ENCODE data around the gene ADIPOR2. TPM values are rescaled to one million over a fixed set of nuclear protein-coding genes. Genes with fewer than 3 reads are reported as not detected.
"Not testable (repeated sequence)": the region's sequence is repeated elsewhere in the genome, so short reads cannot be mapped to it uniquely, and the experiment has no call there.

ADIPOR2 gene
- total and polyA plus RNA-seq, 11 donors: 17.7 to 52.5 (median 36.7) TPM

DNA sequence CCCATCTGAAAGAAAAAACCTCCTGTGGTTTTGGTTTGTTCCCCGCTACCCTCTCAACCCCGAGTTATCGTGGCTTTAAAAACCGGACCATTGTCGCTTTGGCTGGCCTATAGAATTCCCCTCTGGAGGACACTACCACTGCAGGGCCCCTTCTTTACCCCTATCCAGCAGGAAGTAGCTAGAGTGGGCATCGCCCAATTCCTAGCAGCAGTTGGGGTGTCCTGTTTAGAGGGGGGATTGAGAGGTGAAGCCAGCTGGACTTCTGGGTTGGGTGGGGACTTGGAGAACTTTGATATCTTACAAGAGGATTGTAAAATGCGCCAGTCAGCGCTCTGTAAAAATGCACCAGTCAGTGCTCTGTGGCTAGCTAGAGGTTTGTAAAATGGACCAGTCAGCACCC is 24.6 kb downstream of the ADIPOR2 start:
- DNase-seq, H3K27me3 ChIP-seq, ATAC-seq, H3K4me3 ChIP-seq, H3K36me3 ChIP-seq, H3K27ac ChIP-seq: not testable (repeated sequence)
- Histone ChIP-seq H3K9me3 (peaks cover 0 to 13% (median 0%) of the 10 kb centered on the region in 12 donors), H3K4me1 (peaks cover 0 to 74% (median 34%) of the 10 kb centered on the region in 12 donors)
- WGBS, 4 donors: 98% methylated on average over 8 of the region's 8 CpGs
- intact Hi-C loops (cut with DNase I): loop anchor here in 2 of 10 donors (10.0 kb wide), 1 partner anchor 49 kb away; no protein-coding TSS in a partner anchor

GRCh38 chr12:1716215-1716862 is 25.5 kb downstream of the ADIPOR2 start:
- no peak for ATAC-seq

DNA sequence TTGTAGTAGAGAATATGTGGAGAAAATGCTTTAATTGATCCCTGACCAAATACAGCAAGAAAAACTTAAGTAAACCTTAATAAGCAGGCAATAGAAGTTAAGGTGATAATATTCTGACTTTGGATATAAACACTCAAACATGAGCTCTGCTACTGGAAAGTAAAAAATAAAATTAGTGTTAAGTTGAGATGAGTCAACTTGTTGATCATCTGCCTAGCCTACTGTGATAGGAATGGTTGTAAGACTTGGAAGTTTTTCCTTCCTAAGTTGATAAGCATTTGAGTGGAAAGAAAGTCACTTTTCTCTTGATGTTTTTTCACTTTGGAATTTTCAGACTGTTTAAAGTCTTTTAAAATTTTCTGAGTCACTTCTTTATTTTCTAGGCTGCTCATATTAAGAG is 26.0 kb downstream of the ADIPOR2 start:
- ATAC-seq: no peak
- H3K4me3 ChIP-seq: no peak overlapping the region
- TF ChIP-seq POLR2A (IDR thresholded peaks at IDR 0.05): no peak
- TF ChIP-seq, protein P1, sequence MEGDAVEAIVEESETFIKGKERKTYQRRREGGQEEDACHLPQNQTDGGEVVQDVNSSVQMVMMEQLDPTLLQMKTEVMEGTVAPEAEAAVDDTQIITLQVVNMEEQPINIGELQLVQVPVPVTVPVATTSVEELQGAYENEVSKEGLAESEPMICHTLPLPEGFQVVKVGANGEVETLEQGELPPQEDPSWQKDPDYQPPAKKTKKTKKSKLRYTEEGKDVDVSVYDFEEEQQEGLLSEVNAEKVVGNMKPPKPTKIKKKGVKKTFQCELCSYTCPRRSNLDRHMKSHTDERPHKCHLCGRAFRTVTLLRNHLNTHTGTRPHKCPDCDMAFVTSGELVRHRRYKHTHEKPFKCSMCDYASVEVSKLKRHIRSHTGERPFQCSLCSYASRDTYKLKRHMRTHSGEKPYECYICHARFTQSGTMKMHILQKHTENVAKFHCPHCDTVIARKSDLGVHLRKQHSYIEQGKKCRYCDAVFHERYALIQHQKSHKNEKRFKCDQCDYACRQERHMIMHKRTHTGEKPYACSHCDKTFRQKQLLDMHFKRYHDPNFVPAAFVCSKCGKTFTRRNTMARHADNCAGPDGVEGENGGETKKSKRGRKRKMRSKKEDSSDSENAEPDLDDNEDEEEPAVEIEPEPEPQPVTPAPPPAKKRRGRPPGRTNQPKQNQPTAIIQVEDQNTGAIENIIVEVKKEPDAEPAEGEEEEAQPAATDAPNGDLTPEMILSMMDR (IDR thresholded peaks at IDR 0.05): no peak
- DNase-seq: no peak
- peaks cover 0 to 13% (median 0%) of the 10 kb centered on the region in 12 donors for H3K9me3 ChIP-seq
- intact Hi-C loops (cut with DNase I): loop anchor here in 2 of 10 donors (10.0 kb wide), 1 partner anchor 48 kb away; no protein-coding TSS in a partner anchor
- no peaks in the 10 kb centered on the region for H3K27me3 ChIP-seq
- H3K27ac ChIP-seq: no peak overlapping the region
- no peaks in the 10 kb centered on the region for H3K36me3 ChIP-seq
- H3K4me1 ChIP-seq: peaks cover 0 to 75% (median 30%) of the 10 kb centered on the region in 12 donors

More at GRCh38 chr12:1716215-1716862, 25.5 kb downstream of the ADIPOR2 start:
- Histone ChIP-seq H3K9me3 (peaks cover 0 to 13% (median 0%) of the 10 kb centered on the region in 12 donors), H3K36me3 (no peaks in the 10 kb centered on the region), H3K4me1 (peaks cover 0 to 75% (median 33%) of the 10 kb centered on the region in 12 donors), H3K27ac (no peak overlapping the region), H3K4me3 (no peak overlapping the region), H3K27me3 (no peaks in the 10 kb centered on the region)
- intact Hi-C loops (cut with DNase I): loop anchor here in 2 of 10 donors (10.0 kb wide), 1 partner anchor 48 kb away; no protein-coding TSS in a partner anchor
- TF ChIP-seq, protein P1 (IDR thresholded peaks at IDR 0.05): no peak
- no peak for TF ChIP-seq POLR2A (IDR thresholded peaks at IDR 0.05)
- WGBS, 4 donors: 63 to 76% (median 68%) methylated on average over 3 of the region's 3 CpGs
- no peak for DNase-seq

- Histone ChIP-seq H3K36me3 (no peaks in the 10 kb centered on the region), H3K27me3 (no peaks in the 10 kb centered on the region), H3K4me3 (no peak overlapping the region), H3K4me1 (peaks cover 0 to 80% (median 30%) of the 10 kb centered on the region in 12 donors), H3K9me3 (peaks cover 0 to 13% (median 0%) of the 10 kb centered on the region in 12 donors), H3K27ac (no peak overlapping the region)
- intact Hi-C loops (cut with DNase I): loop anchor here in 2 of 10 donors (10.0 kb wide), 1 partner anchor 46 kb away; no protein-coding TSS in a partner anchor
- DNase-seq: no peak
- TF ChIP-seq, protein P1 (IDR thresholded peaks at IDR 0.05): no peak
- no peak for TF ChIP-seq POLR2A (IDR thresholded peaks at IDR 0.05)
- peak in 2 of 4 donors; percentile 27 to 50 for ATAC-seq
These were observed 28.3 kb downstream of the ADIPOR2 start for GRCh38 chr12:1719139-1719538.
